GM19099 (cell line): Measurements from ENCODE around the gene LIN28A.

Experiments
- POLR2A ChIP-seq: IDR thresholded peaks from 3 replicates; pipeline ENCODE4 v1.6.1; 2011; ENCODE audit warnings: low read depth; ENCODE audit not compliant: insufficient read length; ENCODE audit errors: extremely low read depth

LIN28A gene

GRCh38 chr1:26376050-26376449, 34.6 kb upstream of the LIN28A start:
- TF ChIP-seq POLR2A, result no peak

GRCh38 chr1:26378088-26378878, 32.3 kb upstream of the LIN28A start:
- no peak for TF ChIP-seq POLR2A

GRCh38 chr1:26378879-26379251, 31.8 kb upstream of the LIN28A start:
- no peak for TF ChIP-seq POLR2A

- no peak for TF ChIP-seq POLR2A
Measured at GRCh38 chr1:26384076-26384475, 26.5 kb upstream of the LIN28A start.

GRCh38 chr1:26387447-26387846, 23.2 kb upstream of the LIN28A start:
- TF ChIP-seq POLR2A, result no peak

GRCh38 chr1:26388791-26389445, 21.7 kb upstream of the LIN28A start:
- no peak for TF ChIP-seq POLR2A

GRCh38 chr1:26389604-26390247, 20.9 kb upstream of the LIN28A start:
- TF ChIP-seq POLR2A, result no peak

- TF ChIP-seq POLR2A, result no peak
Measured at GRCh38 chr1:26391450-26391849, 19.2 kb upstream of the LIN28A start.

- no peak for TF ChIP-seq POLR2A
Measured at GRCh38 chr1:26395754-26396153, 14.9 kb upstream of the LIN28A start.

- TF ChIP-seq POLR2A, result no peak
Measured at GRCh38 chr1:26399034-26399433, 11.6 kb upstream of the LIN28A start.

GRCh38 chr1:26401891-26402290, 8.7 kb upstream of the LIN28A start:
- TF ChIP-seq POLR2A, result no peak

- no peak for TF ChIP-seq POLR2A
Measured at GRCh38 chr1:26403656-26404055, 7.0 kb upstream of the LIN28A start.

- no peak for TF ChIP-seq POLR2A
Measured at GRCh38 chr1:26404641-26405040, 6.0 kb upstream of the LIN28A start.

GRCh38 chr1:26405281-26405915, 5.2 kb upstream of the LIN28A start:
- TF ChIP-seq POLR2A, result no peak

- no peak for TF ChIP-seq POLR2A
Measured at GRCh38 chr1:26408604-26409003, 2.0 kb upstream of the LIN28A start.
